Ascending aorta (tissue), 2 donors: Measurements from ENCODE around the gene EML6. TPM values are rescaled to one million over a fixed set of nuclear protein-coding genes. Genes with fewer than 3 reads are reported as not detected.
A peak's percentile ranks its signal among the peaks of the same experiment; 100 is the strongest.

ENCODE experiments used
- DNase-seq, 2 donors: peaks; one replicate each; pipeline ENCODE4 v3.0.0-alpha.2; 2019; ENCODE audit warnings: low spot score in 2 of 2
- H3K27ac ChIP-seq, 2 donors: fragments of 200-600 bp; sonication (generic); one replicate each; pipeline ENCODE4 v1.5.1; 2016 to 2017; ENCODE audit warnings: mild to moderate bottlenecking in 1 of 2
- H3K27me3 ChIP-seq: fragments of 200-600 bp; sonication (generic); one replicate; pipeline ENCODE4 v1.5.1; 2017
- H3K36me3 ChIP-seq, 2 donors: fragments of 200-600 bp; sonication (generic); one replicate each; pipeline ENCODE4 v1.5.1; 2016
- H3K4me1 ChIP-seq, 2 donors: fragments of 200-600 bp; sonication (generic); one replicate each; pipeline ENCODE4 v1.5.1; 2016 to 2017; ENCODE audit warnings: mild to moderate bottlenecking in 1 of 2
- H3K4me3 ChIP-seq, 2 donors: fragments of 200-600 bp; sonication (generic); one replicate each; pipeline ENCODE4 v1.5.1; 2016 to 2017; ENCODE audit warnings: mild to moderate bottlenecking in 1 of 2
- H3K9me3 ChIP-seq, 2 donors: fragments of 200-600 bp; sonication (generic); one replicate each; pipeline ENCODE4 v1.5.1; 2016
- CTCF ChIP-seq, 3 experiments: fragments of 200-600 bp in 2 of 3; fragments of 450-650 bp in 1 of 3; sonication (generic) in 2 of 3; IDR thresholded peaks; one replicate each; pipeline ENCODE4 v1.5.1; 2016 to 2019; ENCODE audit warnings: antibody characterized with exemption in 3 of 3, mild to moderate bottlenecking in 1 of 3, moderate library complexity in 1 of 3
- intact Hi-C: fragments of 100-400 bp; cut with DNase I; formaldehyde crosslinking; loops from one replicate; pipeline ENCODE4 v1.15.1; 2023
- total RNA-seq: library from RNA; depleted of rRNA; stranded (reverse); fragments of >200 nt; gene quantifications from one replicate; pipeline ENCODE4 v1.1.0, GENCODE V29; 2016

Gene EML6
- total RNA-seq, 1 donor from 2014 or later = not detected

- H3K36me3 ChIP-seq = no peaks in the 10 kb centered on the region
- no peak for TF ChIP-seq CTCF (IDR thresholded peaks at IDR 0.05)
- no peaks in the 10 kb centered on the region for H3K9me3 ChIP-seq
- no peak overlapping the region for H3K27ac ChIP-seq
- H3K4me1 ChIP-seq = no peaks in the 10 kb centered on the region
- no peaks in the 10 kb centered on the region for H3K27me3 ChIP-seq
- intact Hi-C loops = loop anchor here (10.0 kb wide), 1 partner anchor 111 kb away; no protein-coding TSS in a partner anchor
- peak; percentile 26 to 77 for DNase-seq
- no peak overlapping the region for H3K4me3 ChIP-seq
These were observed 180.5 kb downstream of the EML6 start for GRCh38 chr2:54903736-54904554.

GRCh38 chr2:54904836-54905235 is 181.4 kb downstream of the EML6 start:
- intact Hi-C loops = loop anchor here (10.0 kb wide), 1 partner anchor 110 kb away; no protein-coding TSS in a partner anchor
- Histone ChIP-seq H3K4me3 (no peak overlapping the region), H3K4me1 (no peaks in the 10 kb centered on the region), H3K9me3 (no peaks in the 10 kb centered on the region), H3K27me3 (no peaks in the 10 kb centered on the region), H3K36me3 (no peaks in the 10 kb centered on the region), H3K27ac (no peak overlapping the region)
- DNase-seq = no peak
- no peak for TF ChIP-seq CTCF (IDR thresholded peaks at IDR 0.05)

- TF ChIP-seq CTCF (IDR thresholded peaks at IDR 0.05) = no peak
- DNase-seq = no peak
- no peaks in the 10 kb centered on the region for H3K4me1 ChIP-seq
- H3K4me3 ChIP-seq = no peak overlapping the region
- intact Hi-C loops = loop anchor here (10.0 kb wide), 1 partner anchor 108 kb away; no protein-coding TSS in a partner anchor
- no peak overlapping the region for H3K27ac ChIP-seq
- H3K9me3 ChIP-seq = no peaks in the 10 kb centered on the region
- H3K36me3 ChIP-seq = no peaks in the 10 kb centered on the region
- no peaks in the 10 kb centered on the region for H3K27me3 ChIP-seq
These were observed 183.3 kb downstream of the EML6 start for GRCh38 chr2:54906716-54907115.

GRCh38 chr2:54907663-54908062 is 184.2 kb downstream of the EML6 start:
- no peaks in the 10 kb centered on the region for H3K36me3 ChIP-seq
- no peaks in the 10 kb centered on the region for H3K27me3 ChIP-seq
- DNase-seq = no peak
- TF ChIP-seq CTCF (IDR thresholded peaks at IDR 0.05) = no peak
- no peaks in the 10 kb centered on the region for H3K4me1 ChIP-seq
- H3K27ac ChIP-seq = no peak overlapping the region
- no peak overlapping the region for H3K4me3 ChIP-seq
- intact Hi-C loops = loop anchor here (10.0 kb wide), 1 partner anchor 107 kb away; no protein-coding TSS in a partner anchor
- H3K9me3 ChIP-seq = no peaks in the 10 kb centered on the region

- no peaks in the 10 kb centered on the region for H3K4me1 ChIP-seq
- intact Hi-C loops = loop anchor here (10.0 kb wide), 1 partner anchor 106 kb away; no protein-coding TSS in a partner anchor
- no peak for DNase-seq
- H3K27me3 ChIP-seq = no peaks in the 10 kb centered on the region
- no peaks in the 10 kb centered on the region for H3K36me3 ChIP-seq
- H3K4me3 ChIP-seq = no peak overlapping the region
- TF ChIP-seq CTCF (IDR thresholded peaks at IDR 0.05) = no peak
- no peak overlapping the region for H3K27ac ChIP-seq
- no peaks in the 10 kb centered on the region for H3K9me3 ChIP-seq
These were observed 185.1 kb downstream of the EML6 start for GRCh38 chr2:54908591-54908990.
